ENCODE measurements around the gene AP4B1. TPM values are rescaled to one million over a fixed set of nuclear protein-coding genes. Genes with fewer than 3 reads are reported as not detected.

Gene AP4B1
- polyA plus RNA-seq, 1 donor from 2014 or later = 178 TPM

GRCh38 chr1:113881661-113882060 lies 22.9 kb downstream of the AP4B1 start:
- Histone ChIP-seq H3K4me3 (ENCODE audit: low read length) (no peak overlapping the region), H3K79me2 (replicated peaks; ENCODE audit: insufficient read depth, low read length) (no peaks in the 10 kb centered on the region), H3F3A (ENCODE audit: insufficient read depth, low read length, poor library complexity, severe bottlenecking) (no peaks in the 10 kb centered on the region), H4K20me1 (ENCODE audit: insufficient read depth) (no peaks in the 10 kb centered on the region), H3K9ac (ENCODE audit: low read length) (no peak overlapping the region), H3K9me2 (ENCODE audit: insufficient read depth, low read length) (no peaks in the 10 kb centered on the region), H3K27ac (ENCODE audit: low read length) (no peak overlapping the region), H3K9me3 (ENCODE audit: low read length) (no peaks in the 10 kb centered on the region), H3K27me3 (ENCODE audit: insufficient read depth, low read depth, low read length) (no peaks in the 10 kb centered on the region), H3K4me2 (ENCODE audit: low read length) (no peak overlapping the region), H2AFZ (ENCODE audit: low read depth, low read length) (no peak overlapping the region), H3K36me3 (ENCODE audit: insufficient read depth, low read length) (no peaks in the 10 kb centered on the region)
- TF ChIP-seq EZH2 (IDR thresholded peaks at IDR 0.05; ENCODE audit: borderline replicate concordance, insufficient read depth, low read length, poor library complexity, severe bottlenecking) = no peak
- no peak for TF ChIP-seq POLR2AphosphoS5 (IDR thresholded peaks at IDR 0.05)
- no peak for TF ChIP-seq SMC3 (conservative IDR thresholded peaks at IDR 0.05; ENCODE audit: poor library complexity)
- no peak for TF ChIP-seq EP300 (conservative IDR thresholded peaks at IDR 0.05; ENCODE audit: poor library complexity, severe bottlenecking)
- TF ChIP-seq TAF1 (IDR thresholded peaks at IDR 0.05; ENCODE audit: low read depth) = no peak
- TF ChIP-seq, protein P1, sequence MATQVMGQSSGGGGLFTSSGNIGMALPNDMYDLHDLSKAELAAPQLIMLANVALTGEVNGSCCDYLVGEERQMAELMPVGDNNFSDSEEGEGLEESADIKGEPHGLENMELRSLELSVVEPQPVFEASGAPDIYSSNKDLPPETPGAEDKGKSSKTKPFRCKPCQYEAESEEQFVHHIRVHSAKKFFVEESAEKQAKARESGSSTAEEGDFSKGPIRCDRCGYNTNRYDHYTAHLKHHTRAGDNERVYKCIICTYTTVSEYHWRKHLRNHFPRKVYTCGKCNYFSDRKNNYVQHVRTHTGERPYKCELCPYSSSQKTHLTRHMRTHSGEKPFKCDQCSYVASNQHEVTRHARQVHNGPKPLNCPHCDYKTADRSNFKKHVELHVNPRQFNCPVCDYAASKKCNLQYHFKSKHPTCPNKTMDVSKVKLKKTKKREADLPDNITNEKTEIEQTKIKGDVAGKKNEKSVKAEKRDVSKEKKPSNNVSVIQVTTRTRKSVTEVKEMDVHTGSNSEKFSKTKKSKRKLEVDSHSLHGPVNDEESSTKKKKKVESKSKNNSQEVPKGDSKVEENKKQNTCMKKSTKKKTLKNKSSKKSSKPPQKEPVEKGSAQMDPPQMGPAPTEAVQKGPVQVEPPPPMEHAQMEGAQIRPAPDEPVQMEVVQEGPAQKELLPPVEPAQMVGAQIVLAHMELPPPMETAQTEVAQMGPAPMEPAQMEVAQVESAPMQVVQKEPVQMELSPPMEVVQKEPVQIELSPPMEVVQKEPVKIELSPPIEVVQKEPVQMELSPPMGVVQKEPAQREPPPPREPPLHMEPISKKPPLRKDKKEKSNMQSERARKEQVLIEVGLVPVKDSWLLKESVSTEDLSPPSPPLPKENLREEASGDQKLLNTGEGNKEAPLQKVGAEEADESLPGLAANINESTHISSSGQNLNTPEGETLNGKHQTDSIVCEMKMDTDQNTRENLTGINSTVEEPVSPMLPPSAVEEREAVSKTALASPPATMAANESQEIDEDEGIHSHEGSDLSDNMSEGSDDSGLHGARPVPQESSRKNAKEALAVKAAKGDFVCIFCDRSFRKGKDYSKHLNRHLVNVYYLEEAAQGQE (IDR thresholded peaks at IDR 0.05; ENCODE audit: borderline replicate concordance) = no peak
- no peak for TF ChIP-seq RAD21 (conservative IDR thresholded peaks at IDR 0.05)
- TF ChIP-seq MXI1 (conservative IDR thresholded peaks at IDR 0.05; ENCODE audit: poor library complexity, severe bottlenecking) = no peak
- no peak for TF ChIP-seq CTCF (IDR thresholded peaks at IDR 0.05; ENCODE audit: poor library complexity, severe bottlenecking)

GRCh38 chr1:113879739-113880038 lies 24.9 kb downstream of the AP4B1 start:
- H3K27ac ChIP-seq (ENCODE audit: low read length) = no peak overlapping the region
- H3K9me3 ChIP-seq (ENCODE audit: low read length) = no peaks in the 10 kb centered on the region
- no peaks in the 10 kb centered on the region for H3K27me3 ChIP-seq (ENCODE audit: insufficient read depth, low read depth, low read length)
- TF ChIP-seq EP300 (conservative IDR thresholded peaks at IDR 0.05; ENCODE audit: poor library complexity, severe bottlenecking) = no peak
- H3K36me3 ChIP-seq (ENCODE audit: insufficient read depth, low read length) = no peaks in the 10 kb centered on the region
- no peak overlapping the region for H3K4me3 ChIP-seq (ENCODE audit: low read length)
- H3F3A ChIP-seq (ENCODE audit: insufficient read depth, low read length, poor library complexity, severe bottlenecking) = no peaks in the 10 kb centered on the region
- no peaks in the 10 kb centered on the region for H3K79me2 ChIP-seq (replicated peaks; ENCODE audit: insufficient read depth, low read length)
- no peak overlapping the region for H3K9ac ChIP-seq (ENCODE audit: low read length)
- no peak overlapping the region for H2AFZ ChIP-seq (ENCODE audit: low read depth, low read length)
- H4K20me1 ChIP-seq (ENCODE audit: insufficient read depth) = no peaks in the 10 kb centered on the region
- H3K9me2 ChIP-seq (ENCODE audit: insufficient read depth, low read length) = no peaks in the 10 kb centered on the region
- H3K4me2 ChIP-seq (ENCODE audit: low read length) = no peak overlapping the region

- H3K4me3 ChIP-seq (ENCODE audit: low read length) = no peak overlapping the region
- no peaks in the 10 kb centered on the region for H3K36me3 ChIP-seq (ENCODE audit: insufficient read depth, low read length)
- no peaks in the 10 kb centered on the region for H3K79me2 ChIP-seq (replicated peaks; ENCODE audit: insufficient read depth, low read length)
- H3K27me3 ChIP-seq (ENCODE audit: insufficient read depth, low read depth, low read length) = no peaks in the 10 kb centered on the region
- H3K9me2 ChIP-seq (ENCODE audit: insufficient read depth, low read length) = no peaks in the 10 kb centered on the region
- H3K9ac ChIP-seq (ENCODE audit: low read length) = no peak overlapping the region
- TF ChIP-seq POLR2AphosphoS5 (IDR thresholded peaks at IDR 0.05) = no peak
- no peak for TF ChIP-seq TAF1 (IDR thresholded peaks at IDR 0.05; ENCODE audit: low read depth)
- TF ChIP-seq EZH2 (IDR thresholded peaks at IDR 0.05; ENCODE audit: borderline replicate concordance, insufficient read depth, low read length, poor library complexity, severe bottlenecking) = no peak
- no peak for TF ChIP-seq EP300 (conservative IDR thresholded peaks at IDR 0.05; ENCODE audit: poor library complexity, severe bottlenecking)
- no peak for TF ChIP-seq RAD21 (conservative IDR thresholded peaks at IDR 0.05)
- TF ChIP-seq, protein P1 (IDR thresholded peaks at IDR 0.05; ENCODE audit: borderline replicate concordance) = no peak
- no peak for TF ChIP-seq SMC3 (conservative IDR thresholded peaks at IDR 0.05; ENCODE audit: poor library complexity)
- no peak for TF ChIP-seq MXI1 (conservative IDR thresholded peaks at IDR 0.05; ENCODE audit: poor library complexity, severe bottlenecking)
- no peak for TF ChIP-seq CTCF (IDR thresholded peaks at IDR 0.05; ENCODE audit: poor library complexity, severe bottlenecking)
- H3F3A ChIP-seq (ENCODE audit: insufficient read depth, low read length, poor library complexity, severe bottlenecking) = no peaks in the 10 kb centered on the region
- no peaks in the 10 kb centered on the region for H4K20me1 ChIP-seq (ENCODE audit: insufficient read depth)
- no peaks in the 10 kb centered on the region for H3K9me3 ChIP-seq (ENCODE audit: low read length)
- no peak overlapping the region for H2AFZ ChIP-seq (ENCODE audit: low read depth, low read length)
- H3K4me2 ChIP-seq (ENCODE audit: low read length) = no peak overlapping the region
- H3K27ac ChIP-seq (ENCODE audit: low read length) = no peak overlapping the region
Observed at GRCh38 chr1:113876176-113876575, 28.4 kb downstream of the AP4B1 start.

Measured in neural cell (in vitro differentiated cells).